Gastrocnemius medialis (tissue), 4 donors: ENCODE results near the gene EFR3B. TPM values are rescaled to one million over a fixed set of nuclear protein-coding genes. Genes with fewer than 3 reads are reported as not detected.

Source experiments
- ATAC-seq, 2 donors: fragments of 150-250 bp; one replicate each; pipeline ENCODE4 v1.9.1; 2016
- DNase-seq, 2 donors: peaks; one replicate each; pipeline ENCODE4 v3.0.0-alpha.2; 2019
- H3K27ac ChIP-seq, 4 donors: fragments of 200-600 bp; sonication (generic); 1 replicate in 1 of 4; 2 replicates in 3 of 4; pipeline ENCODE4 v1.5.1; 2016 to 2018; ENCODE audit warnings: mild to moderate bottlenecking in 2 of 4, moderate library complexity in 1 of 4
- H3K27me3 ChIP-seq, 3 donors: fragments of 200-600 bp; sonication (generic) in 2 of 3; 1 replicate in 1 of 3; 2 replicates in 2 of 3; pipeline versions ENCODE4 v1.5.1 to v1.6.0; 2016 to 2019; ENCODE audit warnings: mild to moderate bottlenecking in 1 of 3, moderate library complexity in 1 of 3
- H3K36me3 ChIP-seq, 2 donors: fragments of 200-600 bp; sonication (generic) in 1 of 2; one replicate each; pipeline ENCODE4 v1.5.1; 2017 to 2018
- H3K4me1 ChIP-seq, 2 donors: fragments of 200-600 bp; sonication (generic) in 1 of 2; one replicate each; pipeline ENCODE4 v1.5.1; 2016 to 2017; ENCODE audit warnings: mild to moderate bottlenecking in 2 of 2
- H3K4me3 ChIP-seq, 4 donors: fragments of 200-600 bp; sonication (generic) in 3 of 4; 1 replicate in 1 of 4; 2 replicates in 3 of 4; pipeline ENCODE4 v1.5.1; 2016 to 2019; ENCODE audit warnings: mild to moderate bottlenecking in 2 of 4
- H3K9me3 ChIP-seq, 3 donors: fragments of 200-600 bp; sonication (generic) in 2 of 3; 1 replicate in 1 of 3; 2 replicates in 2 of 3; pipeline ENCODE4 v1.5.1; 2016 to 2019
- POLR2A ChIP-seq, 2 donors: fragments of 450-650 bp; IDR thresholded peaks; one replicate each; pipeline ENCODE4 v1.6.1; 2017; ENCODE audit warnings: antibody characterized with exemption in 2 of 2, mild to moderate bottlenecking in 2 of 2, moderate library complexity in 2 of 2
- in situ Hi-C, 4 donors: fragments of 200-750 bp; cut with MboI; loops; one replicate each; pipeline versions ENCODE4 v1.15.0 to v1.8.0; 2017; ENCODE audit warnings: low sequenced_read_pairs in 4 of 4
- intact Hi-C: fragments of 100-400 bp; cut with DNase I; formaldehyde crosslinking; loops from one replicate; pipeline ENCODE4 v1.15.1; 2023; ENCODE audit warnings: low total_unique reads
- total RNA-seq, 4 donors: library from RNA; depleted of rRNA; stranded (reverse); fragments of >200 nt; gene quantifications; one replicate each; pipeline versions ENCODE4 v1.1.0 to v1.2.3, GENCODE V29; 2016
- TF ChIP-seq, protein P1 (sequence below), 5 experiments: fragments of 450-650 bp in 3 of 5; fragments of 200-600 bp in 2 of 5; sonication (generic) in 2 of 5; IDR thresholded peaks in 4 of 5; conservative IDR thresholded peaks in 1 of 5; 1 replicate in 4 of 5; 2 replicates in 1 of 5; pipeline ENCODE4 v1.5.1; 2016 to 2019; ENCODE audit warnings: antibody characterized with exemption in 5 of 5, mild to moderate bottlenecking in 3 of 5, moderate library complexity in 3 of 5

Gene EFR3B
- total RNA-seq, 4 donors from 2014 or later: 0.29 to 1.4 (median 0.67) TPM

DNA sequence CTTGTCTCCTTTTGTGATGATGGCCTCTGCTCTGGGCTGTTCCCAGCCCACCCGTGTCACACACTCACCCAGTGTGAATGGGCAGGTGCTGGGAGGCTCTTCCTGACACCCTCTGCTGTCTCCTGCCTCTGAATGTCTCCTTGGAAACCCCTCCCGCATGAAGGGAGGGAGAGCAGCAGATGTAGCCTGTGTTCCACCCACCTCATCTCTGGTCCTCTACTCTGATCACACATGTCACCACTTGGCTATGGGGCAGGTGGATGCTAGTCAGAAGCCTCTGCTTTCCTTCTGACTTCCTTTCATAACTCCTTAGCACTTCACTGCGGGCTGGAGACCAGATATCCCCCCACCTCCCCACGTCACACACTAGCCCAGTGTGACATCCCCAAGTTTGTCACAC is 23.9 kb downstream of the EFR3B start:
- Histone ChIP-seq H3K4me3 (no peak overlapping the region), H3K9me3 (no peaks in the 10 kb centered on the region), H3K27me3 (no peaks in the 10 kb centered on the region), H3K27ac (no peak overlapping the region), H3K36me3 (no peaks in the 10 kb centered on the region), H3K4me1 (peaks cover 20 to 28% of the 10 kb centered on the region in 2 donors)
- in situ Hi-C loops (no loop called here), intact Hi-C loops (no loop called here)
- ATAC-seq (no peak), DNase-seq (no peak)
- no peak for TF ChIP-seq POLR2A (IDR thresholded peaks at IDR 0.05)
- TF ChIP-seq, protein P1, sequence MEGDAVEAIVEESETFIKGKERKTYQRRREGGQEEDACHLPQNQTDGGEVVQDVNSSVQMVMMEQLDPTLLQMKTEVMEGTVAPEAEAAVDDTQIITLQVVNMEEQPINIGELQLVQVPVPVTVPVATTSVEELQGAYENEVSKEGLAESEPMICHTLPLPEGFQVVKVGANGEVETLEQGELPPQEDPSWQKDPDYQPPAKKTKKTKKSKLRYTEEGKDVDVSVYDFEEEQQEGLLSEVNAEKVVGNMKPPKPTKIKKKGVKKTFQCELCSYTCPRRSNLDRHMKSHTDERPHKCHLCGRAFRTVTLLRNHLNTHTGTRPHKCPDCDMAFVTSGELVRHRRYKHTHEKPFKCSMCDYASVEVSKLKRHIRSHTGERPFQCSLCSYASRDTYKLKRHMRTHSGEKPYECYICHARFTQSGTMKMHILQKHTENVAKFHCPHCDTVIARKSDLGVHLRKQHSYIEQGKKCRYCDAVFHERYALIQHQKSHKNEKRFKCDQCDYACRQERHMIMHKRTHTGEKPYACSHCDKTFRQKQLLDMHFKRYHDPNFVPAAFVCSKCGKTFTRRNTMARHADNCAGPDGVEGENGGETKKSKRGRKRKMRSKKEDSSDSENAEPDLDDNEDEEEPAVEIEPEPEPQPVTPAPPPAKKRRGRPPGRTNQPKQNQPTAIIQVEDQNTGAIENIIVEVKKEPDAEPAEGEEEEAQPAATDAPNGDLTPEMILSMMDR (IDR thresholded peaks at IDR 0.05 in 4 of 5, conservative IDR thresholded peaks at IDR 0.05 in 1 of 5): no peak

DNA sequence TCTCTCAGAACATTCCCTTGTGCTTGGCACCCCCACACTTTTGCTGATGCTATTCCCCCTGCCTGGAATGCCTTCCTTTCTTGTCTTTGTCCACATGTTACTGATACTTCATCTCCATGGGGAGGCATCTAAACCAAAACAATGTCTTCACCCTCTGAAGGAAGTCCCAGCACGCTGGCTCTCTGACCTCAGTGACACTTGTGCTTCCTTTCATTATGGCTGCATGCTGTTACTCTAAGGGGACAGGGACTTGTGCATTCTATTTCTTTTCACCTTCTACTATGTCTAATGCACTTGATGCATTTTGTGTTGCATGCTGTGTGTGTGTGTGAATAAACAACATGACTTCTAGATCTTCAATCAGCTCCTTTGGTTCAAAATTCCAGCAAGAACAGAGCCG is 24.6 kb downstream of the EFR3B start:
- ATAC-seq (no peak), DNase-seq (no peak)
- Histone ChIP-seq H3K27me3 (no peaks in the 10 kb centered on the region), H3K4me1 (peaks cover 20 to 28% of the 10 kb centered on the region in 2 donors), H3K27ac (no peak overlapping the region), H3K36me3 (no peaks in the 10 kb centered on the region), H3K4me3 (no peak overlapping the region), H3K9me3 (no peaks in the 10 kb centered on the region)
- in situ Hi-C loops: no loop called here
- intact Hi-C loops: no loop called here
- TF ChIP-seq, protein P1 (IDR thresholded peaks at IDR 0.05 in 4 of 5, conservative IDR thresholded peaks at IDR 0.05 in 1 of 5): no peak
- TF ChIP-seq POLR2A (IDR thresholded peaks at IDR 0.05): no peak

DNA sequence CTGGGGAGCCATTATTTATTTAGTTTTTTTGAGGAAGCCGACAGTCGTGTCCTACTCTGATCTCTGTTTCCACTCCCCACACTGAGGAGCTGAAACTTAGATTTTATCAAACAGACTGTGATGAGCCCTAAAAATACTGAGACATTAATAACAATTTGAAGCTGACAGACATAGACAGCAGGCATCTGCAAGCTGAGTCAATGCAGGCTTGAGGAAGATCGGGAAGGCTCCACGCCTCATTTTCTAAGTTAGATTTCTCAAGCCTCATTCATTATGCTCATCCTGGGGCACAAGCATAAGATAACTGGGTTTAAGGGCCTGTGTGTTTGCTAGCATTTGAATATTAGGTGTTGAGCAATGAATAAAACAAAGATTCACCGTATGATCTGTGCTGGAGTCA is 26.3 kb downstream of the EFR3B start:
- intact Hi-C loops: no loop called here
- in situ Hi-C loops: no loop called here

DNA sequence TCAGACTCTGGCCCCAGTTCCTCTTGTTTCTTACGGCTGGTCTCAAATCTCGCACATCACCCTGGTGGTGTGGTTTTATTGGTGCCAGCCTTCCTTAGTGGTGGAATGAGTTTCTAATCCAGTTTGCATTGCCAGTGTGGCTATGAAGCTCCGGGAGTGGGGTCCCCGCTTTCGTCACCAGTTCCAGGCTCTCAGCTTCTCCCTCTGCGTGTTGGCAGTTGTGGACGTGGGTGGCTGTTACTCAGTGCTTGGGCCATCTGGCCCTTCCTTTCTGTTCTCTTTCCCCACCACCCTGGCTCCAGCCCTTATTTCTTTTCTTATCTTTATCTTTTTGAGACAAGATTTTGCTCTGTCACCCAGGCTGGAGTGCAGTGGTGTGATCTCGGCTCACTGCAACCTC is 30.1 kb downstream of the EFR3B start:
- DNase-seq (no peak), ATAC-seq (no peak)
- no peak overlapping the region for H3K27ac ChIP-seq
- peaks cover 2 to 8% of the 10 kb centered on the region in 2 donors for H3K4me1 ChIP-seq
- H3K36me3 ChIP-seq: no peaks in the 10 kb centered on the region
- H3K4me3 ChIP-seq: no peak overlapping the region
- in situ Hi-C loops: no loop called here
- no peaks in the 10 kb centered on the region for H3K9me3 ChIP-seq
- intact Hi-C loops: no loop called here
- H3K27me3 ChIP-seq: no peaks in the 10 kb centered on the region
- TF ChIP-seq, protein P1 (IDR thresholded peaks at IDR 0.05 in 4 of 5, conservative IDR thresholded peaks at IDR 0.05 in 1 of 5): no peak
- no peak for TF ChIP-seq POLR2A (IDR thresholded peaks at IDR 0.05)

More for the DNA sequence above, 26.3 kb downstream of the EFR3B start:
- H3K36me3 ChIP-seq: no peaks in the 10 kb centered on the region
- no peaks in the 10 kb centered on the region for H3K27me3 ChIP-seq
- H3K27ac ChIP-seq: no peak overlapping the region
- peaks cover 14 to 15% of the 10 kb centered on the region in 2 donors for H3K4me1 ChIP-seq
- H3K4me3 ChIP-seq: no peak overlapping the region
- ATAC-seq (no peak), DNase-seq (no peak)
- TF ChIP-seq, protein P1 (IDR thresholded peaks at IDR 0.05 in 4 of 5, conservative IDR thresholded peaks at IDR 0.05 in 1 of 5): no peak
- no peak for TF ChIP-seq POLR2A (IDR thresholded peaks at IDR 0.05)
- H3K9me3 ChIP-seq: no peaks in the 10 kb centered on the region

DNA sequence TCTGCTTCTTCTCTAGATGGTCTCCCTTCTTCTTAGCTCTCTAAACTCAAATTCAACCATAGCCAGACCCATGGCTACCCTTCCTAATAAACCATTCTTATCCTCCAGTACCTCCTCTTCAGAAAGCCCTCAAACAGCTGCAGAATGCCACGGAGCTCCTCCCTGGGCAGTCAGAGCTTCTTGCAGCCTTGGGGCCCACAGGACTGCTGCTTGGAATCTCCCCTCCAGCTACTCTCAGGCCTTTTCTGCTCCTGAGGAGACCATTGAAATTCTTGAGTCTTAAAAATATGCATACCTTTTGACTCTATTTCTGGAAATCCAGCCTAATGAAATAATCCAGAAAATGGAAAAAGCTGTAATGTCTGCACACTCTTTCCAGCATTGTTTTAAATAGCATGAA is 30.7 kb downstream of the EFR3B start:
- no peak overlapping the region for H3K27ac ChIP-seq
- in situ Hi-C loops: no loop called here
- H3K4me3 ChIP-seq: no peak overlapping the region
- DNase-seq: no peak
- H3K27me3 ChIP-seq: no peaks in the 10 kb centered on the region
- no peaks in the 10 kb centered on the region for H3K36me3 ChIP-seq
- intact Hi-C loops: no loop called here
- no peak for ATAC-seq
- no peaks in the 10 kb centered on the region for H3K9me3 ChIP-seq
- peaks cover 6 to 12% of the 10 kb centered on the region in 2 donors for H3K4me1 ChIP-seq
- TF ChIP-seq, protein P1 (IDR thresholded peaks at IDR 0.05 in 4 of 5, conservative IDR thresholded peaks at IDR 0.05 in 1 of 5): no peak
- TF ChIP-seq POLR2A (IDR thresholded peaks at IDR 0.05): no peak
